GM21786 (cell line): ENCODE measurements around the gene COL27A1.

ENCODE experiments used
- ATAC-seq: cut with Tn5 transposase; IDR thresholded peaks from one replicate; pipeline ENCODE4 v1.9.1; 2021; ENCODE audit not compliant: unreplicated experiment

COL27A1 gene

DNA sequence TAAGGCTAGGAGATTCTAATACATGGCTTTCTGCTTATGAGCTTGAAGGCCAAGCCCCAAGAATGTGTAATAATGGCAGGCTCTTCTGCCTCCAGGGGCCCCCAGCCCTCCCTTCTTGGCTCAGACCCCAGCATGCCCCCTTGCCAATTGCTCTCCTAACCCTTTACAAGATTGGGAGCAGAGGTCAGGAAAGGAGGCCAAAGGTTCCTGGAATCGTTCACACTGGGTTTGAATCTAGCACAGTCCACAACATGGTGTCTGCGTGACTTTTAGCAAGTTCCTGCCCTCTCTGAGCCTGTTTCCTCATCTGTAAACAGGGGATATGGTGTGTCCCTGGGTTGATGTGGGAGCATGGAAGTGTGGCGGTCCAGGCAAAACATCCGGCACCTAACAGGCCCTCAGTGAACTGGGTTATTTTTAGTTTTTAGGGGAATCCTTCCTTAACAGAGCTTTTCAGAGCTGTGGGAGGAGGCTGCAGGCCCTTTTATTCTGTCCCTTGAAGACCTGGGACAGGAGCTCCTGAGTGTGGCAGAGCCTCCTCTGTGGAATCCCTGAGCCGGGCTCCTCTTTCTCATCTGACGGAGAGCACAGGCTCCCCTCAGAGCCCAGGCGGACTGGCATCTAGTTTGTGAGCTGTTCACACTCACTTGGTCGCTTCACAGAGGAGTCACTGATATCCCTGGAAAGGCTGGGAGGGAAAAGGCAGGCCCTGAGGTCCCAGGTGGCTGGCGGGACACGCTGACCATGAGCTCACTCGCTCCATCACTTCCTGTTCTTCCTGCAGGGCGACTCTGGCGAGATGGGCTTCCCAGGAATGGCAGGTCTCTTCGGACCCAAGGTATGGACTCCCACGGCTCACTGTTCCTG is 144.2 kb downstream of the COL27A1 start:
- no peak for ATAC-seq

DNA sequence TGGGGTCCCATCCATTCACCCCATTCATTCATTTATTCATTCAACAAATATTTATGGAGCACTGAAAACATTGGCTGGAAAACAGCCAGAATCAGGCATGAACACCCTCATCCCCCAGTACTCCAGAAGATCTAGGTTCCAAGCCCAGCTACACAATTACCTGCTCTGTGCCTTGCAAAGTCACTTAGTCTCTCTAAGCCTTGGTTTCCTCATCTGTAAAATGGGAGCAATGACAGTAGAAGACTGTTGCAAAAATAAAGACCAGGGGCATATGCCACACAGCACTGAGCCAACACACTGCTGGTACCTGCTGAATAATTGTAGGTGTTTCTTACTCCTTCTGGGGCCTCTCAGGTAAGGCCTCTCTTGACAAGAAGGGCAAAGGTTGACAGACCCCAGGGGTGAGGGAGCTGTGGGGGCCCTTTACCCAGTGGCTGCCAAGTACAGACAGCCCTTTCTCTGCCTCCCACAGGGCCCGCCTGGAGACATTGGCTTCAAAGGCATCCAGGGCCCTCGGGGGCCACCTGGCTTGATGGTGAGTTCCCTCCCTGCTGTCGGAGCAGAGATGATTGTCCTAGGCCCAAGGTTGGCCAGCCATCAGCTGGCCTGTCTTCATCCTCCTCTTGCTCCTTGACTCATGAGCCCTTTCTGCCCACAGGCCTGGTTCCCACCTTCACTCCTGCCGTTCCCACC is 145.0 kb downstream of the COL27A1 start:
- no peak for ATAC-seq

DNA sequence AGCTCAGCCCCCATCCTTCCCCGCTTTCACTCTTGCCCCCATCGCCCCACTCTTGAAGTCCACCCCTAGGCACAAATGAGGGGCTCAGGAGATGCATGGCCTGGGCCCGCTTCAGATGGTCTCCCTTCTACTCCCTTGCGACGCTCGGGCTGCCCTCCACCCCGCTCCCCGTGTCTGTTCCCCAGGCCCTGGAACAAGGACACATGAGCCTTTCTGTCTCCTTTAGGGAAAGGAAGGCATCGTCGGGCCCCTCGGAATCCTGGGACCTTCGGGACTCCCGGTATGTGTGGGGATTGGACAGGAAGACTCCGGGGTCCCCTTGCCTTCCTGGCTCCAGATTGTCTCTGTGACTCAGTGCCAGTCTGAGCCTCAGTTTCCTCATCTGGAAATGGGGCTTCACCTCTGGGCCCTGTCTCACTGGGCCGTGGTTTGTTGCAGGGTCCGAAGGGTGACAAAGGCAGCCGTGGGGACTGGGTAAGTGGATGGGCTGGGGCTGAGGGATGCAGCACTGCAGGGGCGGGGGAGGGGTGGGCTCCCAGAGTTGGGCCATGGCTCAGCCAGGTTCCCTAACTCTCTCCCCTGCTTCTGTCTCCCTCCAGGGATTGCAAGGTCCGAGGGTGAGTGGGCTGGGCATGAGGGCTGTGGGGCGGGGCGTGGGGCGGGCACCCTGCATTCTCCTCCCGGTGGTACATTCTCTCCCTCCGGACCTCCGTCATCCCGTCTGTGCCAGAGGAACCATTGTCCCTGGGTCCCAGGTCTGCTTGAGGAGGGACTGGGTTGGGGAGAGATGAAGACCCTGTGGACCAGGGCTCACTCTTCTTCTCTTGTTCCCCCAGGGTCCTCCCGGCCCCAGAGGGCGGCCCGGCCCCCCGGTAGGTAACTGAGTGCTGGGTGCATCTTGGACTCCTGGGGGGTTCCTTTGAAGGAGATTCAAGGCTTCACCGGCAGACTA is 145.8 kb downstream of the COL27A1 start:
- no peak for ATAC-seq

DNA sequence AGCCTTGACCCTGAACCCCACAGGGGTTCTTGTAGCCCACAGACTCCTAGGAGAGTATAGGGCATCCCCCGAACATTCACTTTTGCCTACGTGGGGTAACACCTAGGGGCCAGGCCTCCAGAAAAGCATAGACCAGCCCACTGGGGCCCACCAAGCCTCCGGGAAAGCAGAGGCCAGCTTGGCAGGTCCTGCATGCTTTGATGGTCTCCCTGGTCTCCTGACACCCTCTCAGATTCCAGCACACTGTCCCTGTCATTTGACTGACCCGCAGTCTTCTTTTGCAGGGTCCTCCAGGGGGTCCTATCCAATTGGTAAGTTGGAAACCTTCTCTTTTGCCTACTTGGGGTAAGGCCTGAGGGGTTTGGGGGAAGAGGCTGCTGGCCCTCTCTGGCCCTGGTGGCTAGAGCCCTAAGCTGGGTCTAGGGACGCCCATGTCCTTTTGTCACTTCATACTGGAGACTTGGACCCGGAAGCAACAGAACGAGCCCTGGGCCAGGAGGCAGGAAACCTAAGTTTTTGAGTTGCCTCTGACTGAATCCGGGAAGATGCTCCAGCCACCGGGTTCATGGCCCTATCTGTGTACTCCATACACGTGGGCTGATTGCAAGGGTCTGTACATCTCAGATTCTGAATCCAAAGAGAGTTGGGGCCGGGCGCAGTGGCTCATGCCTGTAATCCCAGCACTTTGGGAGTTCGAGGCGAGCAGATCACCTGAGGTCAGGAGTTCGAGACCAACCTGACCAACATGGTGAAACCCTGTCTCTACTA is 146.6 kb downstream of the COL27A1 start:
- ATAC-seq: no peak

DNA sequence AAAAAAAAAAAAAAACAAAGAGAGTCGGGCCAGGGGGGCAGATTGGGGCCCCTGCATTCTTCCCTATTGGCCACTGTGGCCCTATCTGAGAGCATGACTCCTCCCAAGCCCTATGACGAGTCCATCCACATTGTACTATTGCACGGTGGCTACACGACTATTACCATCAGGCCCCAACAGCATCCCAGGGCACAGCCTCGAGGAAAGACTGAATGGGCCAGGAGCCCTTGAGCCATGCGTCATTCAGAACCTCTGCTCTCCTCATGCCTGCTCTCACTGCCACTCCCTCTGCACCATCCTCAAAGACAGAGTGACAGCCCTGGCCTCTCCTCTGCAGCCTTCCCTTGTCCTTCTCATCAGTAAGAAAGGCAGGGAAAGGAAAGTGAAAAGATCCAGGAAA is 147.4 kb downstream of the COL27A1 start:
- no peak for ATAC-seq

DNA sequence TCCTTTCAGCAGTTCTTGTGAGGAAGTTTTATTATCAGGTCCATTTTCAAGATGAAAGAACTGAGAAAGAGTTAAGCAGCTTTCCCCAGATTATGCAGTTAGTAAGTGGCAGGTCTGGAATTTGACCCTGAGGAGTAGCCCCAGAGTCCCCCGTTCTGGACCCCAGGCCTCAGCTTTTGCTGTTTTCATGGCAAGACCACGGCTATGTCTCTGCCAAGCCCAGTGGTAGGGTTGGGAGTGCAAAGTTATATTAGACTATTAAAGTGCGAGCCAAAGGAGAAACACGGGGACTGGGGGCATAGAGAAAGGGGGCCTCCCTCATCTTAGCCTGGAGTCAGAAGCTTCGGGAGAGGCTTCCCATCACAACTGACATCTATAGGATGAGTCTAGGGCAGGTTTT is 148.2 kb downstream of the COL27A1 start:
- ATAC-seq: no peak

DNA sequence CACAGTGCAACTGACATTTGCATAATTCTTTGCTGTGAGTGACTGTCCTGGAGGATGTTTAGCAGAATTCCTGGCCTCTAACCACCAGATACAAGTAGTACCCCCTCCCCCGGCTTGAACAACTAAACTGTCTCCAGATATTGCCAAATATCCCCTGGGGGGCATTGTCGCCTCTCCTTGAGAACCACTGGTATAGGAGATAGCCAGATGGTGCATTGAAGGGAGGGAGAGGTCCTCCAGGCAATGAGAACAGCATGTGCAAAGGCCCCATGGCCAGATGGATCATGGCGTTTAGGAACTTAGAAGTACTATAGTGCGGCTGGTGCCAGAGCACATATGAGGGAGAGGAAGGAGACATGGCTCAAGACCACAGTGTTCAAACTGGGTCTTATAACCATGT is 148.6 kb downstream of the COL27A1 start:
- no peak for ATAC-seq

DNA sequence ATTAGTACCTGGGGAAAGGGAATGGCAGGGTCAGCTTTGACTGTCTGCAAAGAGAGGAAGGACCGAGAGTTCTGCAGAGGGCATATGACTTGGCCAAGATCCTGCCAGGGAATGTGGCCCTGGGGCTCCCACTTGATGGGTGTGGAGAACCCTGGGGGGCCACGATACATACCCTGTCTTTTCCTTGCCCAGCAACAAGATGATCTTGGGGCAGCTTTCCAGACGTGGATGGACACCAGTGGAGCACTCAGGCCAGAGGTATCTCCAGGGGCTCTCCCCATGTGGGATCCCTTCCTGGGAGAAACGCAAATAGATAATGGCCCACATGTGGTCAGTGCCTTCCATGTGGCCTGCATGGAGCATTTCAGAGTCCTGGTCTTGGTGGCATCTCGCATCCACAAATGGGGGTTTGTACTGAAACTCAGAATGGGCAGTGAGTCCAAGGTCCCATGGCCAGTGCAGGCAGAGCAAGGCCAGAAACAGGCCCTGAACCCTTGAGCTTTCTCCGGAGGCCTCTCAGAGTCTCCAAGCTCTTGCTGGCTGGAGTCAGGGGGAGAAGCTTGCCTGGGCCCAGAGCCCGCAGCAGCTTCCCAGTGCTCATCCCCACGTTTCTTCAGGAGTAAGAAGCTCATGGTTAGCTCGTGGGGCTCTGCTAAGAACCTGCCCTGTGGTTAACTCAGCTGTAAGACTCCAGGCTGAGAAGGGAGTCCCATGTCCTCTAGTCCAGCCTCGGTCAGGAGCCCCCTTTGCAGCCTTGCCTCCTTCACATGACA is 149.3 kb downstream of the COL27A1 start:
- no peak for ATAC-seq

DNA sequence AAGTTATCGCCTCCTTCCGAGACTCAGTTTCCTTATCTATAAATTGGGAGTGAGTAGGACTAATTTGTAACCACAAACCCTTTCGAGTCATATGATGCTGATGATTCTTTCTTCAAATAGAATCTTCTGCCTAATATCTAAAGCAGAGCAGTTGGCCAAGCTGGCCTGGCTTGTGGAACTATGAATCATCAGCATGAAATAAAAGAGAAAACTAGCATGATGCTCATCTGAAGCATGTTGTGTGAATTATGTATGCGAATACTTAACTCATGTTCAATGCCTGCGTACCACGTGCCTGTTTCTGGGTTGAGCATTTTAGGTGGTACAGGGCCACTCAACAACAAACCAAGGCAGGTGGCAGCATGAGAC is 152.5 kb downstream of the COL27A1 start:
- no peak for ATAC-seq

DNA sequence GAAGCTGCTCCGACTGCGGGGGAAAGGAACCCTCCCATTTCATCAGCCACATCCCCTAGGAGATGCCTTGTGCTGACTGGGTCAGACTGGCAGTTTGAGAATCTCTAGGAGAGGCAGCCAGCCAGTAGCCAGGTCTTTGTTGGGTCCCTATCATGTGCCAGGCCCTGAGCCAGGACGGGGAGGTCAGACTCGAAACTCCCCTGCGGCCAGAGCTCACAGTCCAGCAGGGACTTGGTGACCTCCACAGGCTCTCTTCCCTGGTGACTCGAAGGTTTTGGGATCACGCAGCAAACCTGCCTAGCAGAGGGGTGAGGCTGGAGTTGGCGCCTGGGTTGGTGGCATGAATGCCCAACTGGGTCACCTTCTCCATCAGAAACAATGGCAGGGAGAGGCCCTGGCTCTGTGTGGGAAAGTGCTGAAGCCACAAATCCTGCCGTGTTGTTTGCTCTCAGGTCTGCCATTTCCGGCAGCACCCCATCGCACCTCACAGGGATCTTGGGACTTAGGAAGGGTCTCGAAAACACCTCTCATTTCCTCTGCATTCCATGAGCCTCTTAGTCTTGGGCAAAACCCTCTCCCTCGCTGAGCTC is 153.1 kb downstream of the COL27A1 start:
- no peak for ATAC-seq

DNA sequence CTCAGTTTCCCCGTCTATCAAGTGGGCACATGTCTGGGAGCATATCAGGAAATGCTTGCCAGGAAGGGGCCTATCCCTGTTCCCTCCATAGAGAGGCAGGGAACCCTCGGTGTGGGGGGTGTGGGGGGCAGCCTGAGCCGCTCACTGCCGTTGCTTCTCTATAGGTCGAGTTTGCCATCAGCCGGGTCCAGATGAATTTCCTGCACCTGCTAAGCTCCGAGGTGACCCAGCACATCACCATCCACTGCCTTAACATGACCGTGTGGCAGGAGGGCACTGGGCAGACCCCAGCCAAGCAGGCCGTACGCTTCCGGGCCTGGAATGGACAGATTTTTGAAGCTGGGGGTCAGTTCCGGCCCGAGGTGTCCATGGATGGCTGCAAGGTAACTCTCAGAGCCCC is 153.8 kb downstream of the COL27A1 start:
- no peak for ATAC-seq

DNA sequence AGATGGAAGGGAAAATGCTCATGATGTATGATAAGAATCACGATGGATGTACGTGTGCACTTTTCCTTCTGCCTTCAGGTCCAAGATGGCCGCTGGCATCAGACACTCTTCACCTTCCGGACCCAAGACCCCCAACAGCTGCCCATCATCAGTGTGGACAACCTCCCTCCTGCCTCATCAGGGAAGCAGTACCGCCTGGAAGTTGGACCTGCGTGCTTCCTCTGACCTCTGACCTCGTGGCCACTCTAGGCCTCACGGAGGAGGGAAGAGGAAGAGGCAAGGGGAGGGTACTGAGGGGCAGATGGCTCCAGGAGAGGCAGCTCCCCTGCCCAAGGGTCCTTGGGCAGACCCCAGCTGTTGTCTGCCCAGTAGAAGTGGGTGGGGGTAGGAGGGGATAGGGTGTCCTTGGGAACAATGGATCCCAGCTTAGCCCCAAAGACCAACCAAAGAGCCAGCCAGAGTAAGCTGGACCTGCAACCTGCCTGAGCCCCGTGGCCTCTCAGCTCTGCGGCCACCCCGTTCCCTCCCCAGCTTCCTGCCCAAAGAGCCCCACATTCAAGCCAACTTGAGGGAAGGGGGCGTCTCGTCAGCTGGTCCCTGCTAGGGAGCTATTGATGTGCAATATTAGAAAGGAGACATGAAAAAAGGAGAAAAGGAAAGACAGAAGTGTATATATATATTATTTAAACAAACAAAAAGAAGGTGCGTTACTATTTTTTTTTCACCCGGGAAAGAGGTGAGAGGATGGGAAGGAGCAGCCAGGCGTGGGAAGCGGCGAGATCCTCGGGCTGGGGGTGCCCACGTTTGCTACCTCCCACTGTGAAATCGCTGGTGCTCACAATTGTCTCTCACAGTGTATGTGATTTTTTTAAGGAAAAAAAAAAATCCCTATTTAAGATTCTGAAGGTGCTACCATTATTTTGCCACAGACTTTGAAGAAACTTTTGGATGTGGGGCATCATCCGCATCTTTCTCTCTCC is 155.4 kb downstream of the COL27A1 start:
- no peak for ATAC-seq

DNA sequence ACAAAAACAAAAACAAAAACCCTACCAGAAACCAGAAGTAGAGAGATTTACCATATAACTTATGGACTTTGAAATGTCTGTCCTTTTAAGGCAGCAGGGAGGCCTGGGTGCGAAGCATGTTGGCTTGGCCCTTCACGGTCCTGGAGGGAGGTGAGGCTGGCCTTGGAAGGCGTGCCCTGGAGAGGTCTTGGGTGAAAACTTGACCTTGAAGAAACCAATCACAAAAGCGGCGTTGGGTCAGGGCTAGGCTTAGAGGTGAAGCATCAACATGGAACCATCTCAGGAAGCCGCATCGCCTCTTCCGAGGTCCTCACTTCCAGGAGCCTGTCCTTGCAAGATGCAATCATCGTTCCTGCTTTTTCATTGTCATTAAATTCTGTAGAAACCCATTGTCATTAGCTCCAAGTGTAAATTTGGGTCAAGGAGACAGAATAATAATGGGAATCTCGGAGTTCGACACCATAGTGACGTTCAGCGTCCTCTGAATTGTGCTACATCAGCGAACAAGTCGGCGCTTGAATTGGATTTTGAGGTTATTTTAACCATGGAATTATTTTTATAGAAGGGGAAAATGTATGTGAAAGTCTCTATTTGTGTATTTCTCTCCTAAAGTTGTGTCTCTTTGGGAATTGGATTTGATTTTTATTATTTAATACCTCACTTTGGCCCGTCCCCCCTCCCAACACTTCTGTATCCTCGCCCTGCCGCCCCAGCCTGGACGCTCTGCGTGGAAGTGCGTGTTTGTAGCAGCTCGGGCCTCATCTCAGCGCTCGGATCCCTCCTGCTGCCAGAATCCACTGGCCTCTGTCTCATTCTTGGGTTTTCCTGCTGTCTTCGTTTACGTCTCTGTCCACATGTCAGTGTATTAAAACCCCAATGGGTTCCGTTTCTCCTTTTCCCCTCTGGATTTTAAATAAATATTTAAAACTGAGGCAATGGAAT is 156.5 kb downstream of the COL27A1 start:
- ATAC-seq: no peak

DNA sequence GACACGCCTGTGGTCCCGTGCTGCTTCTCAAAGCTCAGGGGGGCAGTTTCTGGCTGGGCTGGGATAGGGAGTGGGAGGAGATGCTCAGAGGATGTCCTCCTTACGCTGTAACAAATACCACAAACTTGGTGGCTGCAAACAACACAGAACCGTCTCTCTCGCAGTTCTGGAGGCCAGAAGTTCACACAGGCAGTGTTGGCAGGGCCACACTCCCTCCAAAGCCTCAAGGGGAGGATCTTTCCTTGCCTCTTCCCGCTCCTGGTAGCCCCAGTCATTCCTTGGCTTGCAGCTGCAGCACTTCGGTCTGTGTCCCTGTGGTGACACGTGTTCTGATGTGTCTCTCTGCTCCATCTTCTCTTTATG is 157.2 kb downstream of the COL27A1 start:
- ATAC-seq: no peak

DNA sequence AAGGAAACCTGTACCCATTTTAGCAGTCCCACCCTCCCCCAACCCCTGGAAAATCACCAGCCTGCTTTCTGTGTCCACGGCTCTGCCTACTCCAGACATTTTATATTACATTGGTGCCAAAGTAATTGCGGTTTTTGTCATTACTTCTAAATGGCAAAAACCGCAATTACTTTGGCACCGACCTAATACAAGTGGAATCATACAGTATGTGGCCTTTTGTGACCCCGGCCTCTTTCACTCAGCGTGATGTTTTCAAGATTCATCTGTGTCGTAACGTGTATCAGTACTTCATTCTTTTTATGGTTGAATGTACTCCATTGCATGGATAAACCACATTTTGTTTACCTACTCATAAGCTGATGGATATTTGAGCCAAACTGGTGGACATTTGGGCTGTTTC is 157.8 kb downstream of the COL27A1 start:
- no peak for ATAC-seq

DNA sequence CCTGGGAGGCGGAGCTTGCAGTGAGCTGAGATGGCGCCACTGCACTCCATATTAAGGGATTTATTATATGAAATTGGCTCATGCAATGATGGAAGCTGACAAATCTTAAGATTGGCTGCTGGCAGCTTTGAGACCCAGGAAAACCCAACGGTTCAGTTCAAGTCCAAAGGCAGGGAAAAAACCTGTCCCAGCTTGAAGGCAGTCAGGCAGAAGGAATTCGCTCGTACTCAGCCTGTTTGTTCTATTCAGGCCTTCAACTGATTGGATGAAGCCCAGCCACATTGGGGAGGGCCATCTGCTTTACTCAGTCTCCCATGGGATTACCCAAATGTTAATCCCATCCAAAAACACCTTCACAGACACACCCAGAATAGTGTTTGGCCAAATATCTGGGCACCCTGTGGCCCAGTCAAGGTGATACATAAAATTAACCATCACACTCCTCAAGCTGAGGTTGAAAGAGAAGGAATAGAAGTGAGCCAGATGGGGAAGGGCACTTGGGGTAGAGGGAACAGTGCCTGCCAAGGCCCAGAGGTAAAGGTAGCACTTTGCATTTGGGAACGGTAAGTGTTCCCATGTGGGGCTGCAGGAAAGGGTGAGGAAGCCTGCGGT is 159.0 kb downstream of the COL27A1 start:
- no peak for ATAC-seq
